KOPT-K1 (cell line): ENCODE data around the gene DDA1.

Experiments used
- H3K27ac ChIP-seq: fragments of 200-600 bp; sonication (generic); 2 replicates; pipeline ENCODE4 v1.5.1; 2016; ENCODE audit warnings: antibody characterized with exemption, mild to moderate bottlenecking, low read depth, low read length; ENCODE audit not compliant: poor library complexity, severe bottlenecking
- H3K36me3 ChIP-seq: fragments of 200-600 bp; sonication (generic); 2 replicates; pipeline ENCODE4 v1.5.1; 2017; ENCODE audit warnings: antibody characterized with exemption, mild to moderate bottlenecking, low read length, moderate library complexity; ENCODE audit not compliant: insufficient read depth
- H3K9me3 ChIP-seq: fragments of 200-600 bp; sonication (generic); 2 replicates; pipeline ENCODE4 v1.5.1; 2017; ENCODE audit warnings: antibody characterized with exemption, low read length, mild to moderate bottlenecking; ENCODE audit not compliant: insufficient read depth, poor library complexity, severe bottlenecking

The DDA1 gene

DNA sequence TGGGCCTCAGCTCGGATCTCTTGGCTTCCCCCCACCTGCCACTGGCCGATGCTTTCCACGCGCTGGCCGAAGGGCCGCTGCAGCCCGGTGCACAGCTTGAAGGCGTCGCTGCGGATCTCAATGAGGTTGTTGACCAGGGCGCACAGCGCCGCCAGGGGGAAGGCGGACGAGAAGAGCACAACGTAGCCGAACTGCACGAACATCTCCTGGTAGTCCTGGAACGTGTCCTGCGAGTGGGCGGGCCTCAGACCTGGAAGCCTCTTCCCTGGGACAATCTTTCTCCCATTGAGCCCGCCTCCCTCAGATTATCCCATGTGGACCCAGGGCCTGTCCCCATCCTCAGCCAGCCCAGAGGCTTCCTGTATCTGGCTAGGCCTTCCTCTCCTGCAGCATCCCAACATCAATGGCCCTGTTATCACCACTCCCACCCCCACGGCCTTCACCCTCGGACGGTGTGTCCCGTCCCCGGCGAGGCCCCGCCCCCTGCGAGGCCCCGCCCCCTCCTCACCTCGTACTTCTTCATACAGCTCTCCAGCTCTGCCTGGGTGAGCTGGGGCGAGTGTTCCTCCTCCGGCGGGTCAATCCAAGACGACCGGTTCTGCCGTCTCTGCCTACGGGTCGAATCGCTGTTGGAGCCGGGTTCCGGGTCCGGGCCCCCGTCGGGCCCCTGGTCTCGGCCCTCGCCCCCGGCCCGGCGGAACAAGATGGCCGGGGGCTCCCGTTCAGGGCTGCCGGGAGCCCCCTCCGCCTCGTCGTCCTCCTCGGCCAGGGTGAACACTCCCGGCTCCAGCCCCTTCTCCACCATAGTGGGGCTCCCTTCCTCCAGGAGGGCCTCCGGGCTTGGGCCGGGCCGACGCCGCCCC, 18.5 kb downstream of the DDA1 start:
- peaks cover under 1% of the 10 kb centered on the region; the same call in 1 of the 2 replicates for H3K36me3 ChIP-seq
- peak overlapping the region; percentile 60 for H3K27ac ChIP-seq

DNA sequence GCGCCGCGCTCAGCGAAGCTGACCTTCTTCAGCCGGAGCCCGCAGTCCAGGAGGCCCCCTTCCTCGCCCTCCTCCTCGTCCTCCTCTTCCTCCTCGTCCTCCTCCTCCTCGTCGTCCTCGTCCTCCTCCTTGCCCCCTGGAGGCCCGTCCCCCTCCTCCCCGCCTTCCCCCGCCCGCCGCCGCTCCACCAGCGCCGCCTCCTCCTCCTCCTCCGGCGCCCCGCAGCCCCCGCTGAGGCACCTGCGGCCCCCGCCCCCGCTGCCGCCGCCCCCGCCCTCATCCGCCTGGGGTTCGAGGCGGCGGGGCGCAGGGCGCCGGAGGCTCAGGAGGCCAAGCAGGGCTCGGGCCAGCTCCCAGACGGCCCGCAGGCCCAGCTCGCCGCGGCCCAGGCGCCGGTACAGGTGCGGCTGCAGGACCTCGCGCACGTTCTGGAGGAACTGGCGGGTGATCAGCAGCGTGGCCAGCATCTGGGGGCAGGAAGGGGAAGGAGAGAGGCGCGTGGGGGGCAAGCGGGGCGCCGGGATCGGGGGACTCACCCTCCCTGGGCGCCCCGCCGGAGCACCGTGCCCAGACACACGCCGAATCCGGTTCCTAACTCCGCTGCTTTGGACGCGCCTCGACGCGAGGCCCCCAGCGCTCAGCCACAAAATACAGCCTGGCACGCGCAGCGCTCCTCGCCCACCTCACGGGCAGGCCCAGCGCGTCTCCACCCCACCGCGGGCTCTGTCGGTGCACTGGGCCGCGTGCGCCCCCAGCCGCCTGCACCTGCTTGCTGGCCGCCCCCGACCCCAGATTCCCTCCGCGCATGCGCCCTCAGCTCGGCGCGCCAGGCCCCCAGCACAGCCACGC, 19.4 kb downstream of the DDA1 start:
- H3K27ac ChIP-seq = peak overlapping the region; percentile 60
- H3K9me3 ChIP-seq = no peaks in the 10 kb centered on the region
- no peaks in the 10 kb centered on the region for H3K36me3 ChIP-seq

More for the DNA sequence above, 18.5 kb downstream of the DDA1 start:
- H3K9me3 ChIP-seq = no peaks in the 10 kb centered on the region

DNA sequence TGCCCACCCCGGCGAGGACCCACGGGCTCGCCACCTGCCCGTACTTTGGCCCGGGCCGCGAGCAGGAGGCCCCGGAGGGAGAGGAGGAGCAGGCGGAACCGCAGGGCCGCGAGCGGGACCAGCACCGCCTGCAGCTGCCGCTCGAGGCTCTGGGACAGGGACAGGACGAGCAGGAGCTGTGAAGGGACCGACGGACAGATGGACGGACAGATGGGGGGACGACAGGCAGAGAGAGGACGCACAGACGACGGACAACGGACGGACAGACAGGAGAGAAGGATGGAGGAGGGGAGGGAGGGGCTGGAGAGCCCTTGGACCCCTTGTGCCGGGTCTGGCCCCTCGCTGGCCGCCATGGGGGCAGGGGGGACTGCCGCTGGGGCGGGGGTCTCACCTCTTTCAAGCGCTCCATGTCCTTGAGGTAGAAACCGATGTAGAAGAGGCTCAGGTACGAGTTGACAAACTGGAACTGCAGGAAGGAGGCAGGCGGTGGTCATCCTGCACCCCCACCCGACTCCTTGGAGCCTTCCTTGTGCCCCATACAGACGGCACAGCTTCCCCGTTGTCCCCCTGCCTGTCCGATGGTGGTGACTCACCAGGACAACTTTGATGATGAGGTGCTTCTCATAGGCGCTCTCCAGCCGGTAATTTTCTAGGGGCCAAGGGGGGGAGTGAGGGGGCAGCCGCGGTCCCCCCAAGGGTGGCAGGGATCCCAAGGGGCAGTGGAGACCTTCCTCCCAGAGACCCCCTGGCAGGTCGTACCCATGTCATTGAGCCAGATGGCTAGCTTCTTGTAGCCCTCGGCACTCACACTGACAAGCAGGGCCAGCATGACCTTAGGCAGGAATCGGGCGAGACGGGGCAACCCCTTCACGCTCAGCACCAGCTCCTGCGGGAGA, 20.3 kb downstream of the DDA1 start:
- no peaks in the 10 kb centered on the region for H3K9me3 ChIP-seq
- H3K36me3 ChIP-seq = no peaks in the 10 kb centered on the region
- no peak overlapping the region for H3K27ac ChIP-seq

DNA sequence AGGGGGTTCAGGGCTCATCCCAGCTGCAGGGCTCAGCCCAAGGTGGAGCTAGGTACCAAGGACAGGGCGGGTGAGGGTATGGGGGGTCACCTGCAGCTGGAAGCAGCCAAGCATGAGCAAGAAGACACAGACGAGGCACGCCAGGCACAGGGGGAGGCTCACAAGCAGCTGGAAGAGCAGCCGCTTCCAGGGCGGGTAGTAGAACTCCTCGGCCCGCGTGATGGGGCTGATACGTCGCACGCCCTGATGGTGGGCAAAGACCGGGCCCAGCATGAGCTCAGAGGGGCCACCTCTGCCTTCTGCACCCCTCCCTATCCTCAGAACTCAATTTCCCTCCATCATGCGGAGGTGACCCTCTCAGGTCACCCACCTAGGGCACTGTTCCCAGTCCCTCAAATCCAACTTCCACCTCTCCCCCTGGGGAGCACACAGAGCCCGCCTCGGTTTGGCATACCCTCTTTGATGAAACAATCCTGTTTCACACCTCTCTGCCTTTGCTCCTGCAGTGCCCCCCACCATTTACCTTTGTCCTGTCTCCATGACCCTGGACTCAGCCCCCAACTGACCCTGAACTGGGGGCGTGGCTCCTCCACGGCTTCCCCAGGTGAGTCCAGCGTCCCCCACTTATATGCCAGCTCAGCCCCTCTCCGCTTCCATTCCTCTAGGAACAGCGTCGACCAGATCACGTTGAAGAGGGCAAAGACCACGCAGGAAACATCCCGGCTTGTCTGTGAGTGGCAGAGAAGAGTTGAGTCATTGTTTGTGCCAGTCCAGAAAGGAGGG, 21.1 kb downstream of the DDA1 start:
- H3K36me3 ChIP-seq = no peaks in the 10 kb centered on the region
- no peak overlapping the region for H3K27ac ChIP-seq

DNA sequence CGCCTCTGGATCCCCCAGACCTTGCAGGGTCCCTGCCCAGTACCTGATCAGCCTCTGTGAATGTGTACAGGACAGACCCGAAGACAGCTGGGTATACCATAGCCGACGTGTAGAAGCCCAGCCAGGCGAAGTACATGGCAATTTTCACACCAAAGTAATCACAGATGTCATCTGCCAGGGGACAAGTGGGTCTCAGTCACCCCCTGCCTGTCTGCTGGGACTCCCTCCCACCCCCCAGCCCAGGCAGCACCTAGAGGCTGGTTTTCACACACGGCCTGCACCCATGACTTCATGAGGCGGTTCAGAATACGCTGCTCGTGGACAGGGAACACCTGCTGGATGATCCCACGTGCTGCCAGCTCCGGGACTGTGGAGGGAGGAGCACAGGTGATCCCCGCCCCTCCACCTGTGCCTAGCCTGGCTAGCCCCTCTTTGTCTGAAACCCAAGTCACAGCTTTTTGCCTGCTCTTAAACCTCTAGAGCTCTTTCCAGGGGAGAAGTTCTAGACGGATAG, 21.7 kb downstream of the DDA1 start:
- Histone ChIP-seq H3K9me3 (no peaks in the 10 kb centered on the region), H3K27ac (no peak overlapping the region), H3K36me3 (no peaks in the 10 kb centered on the region)

More for the DNA sequence above, 21.1 kb downstream of the DDA1 start:
- H3K9me3 ChIP-seq = no peaks in the 10 kb centered on the region

DNA sequence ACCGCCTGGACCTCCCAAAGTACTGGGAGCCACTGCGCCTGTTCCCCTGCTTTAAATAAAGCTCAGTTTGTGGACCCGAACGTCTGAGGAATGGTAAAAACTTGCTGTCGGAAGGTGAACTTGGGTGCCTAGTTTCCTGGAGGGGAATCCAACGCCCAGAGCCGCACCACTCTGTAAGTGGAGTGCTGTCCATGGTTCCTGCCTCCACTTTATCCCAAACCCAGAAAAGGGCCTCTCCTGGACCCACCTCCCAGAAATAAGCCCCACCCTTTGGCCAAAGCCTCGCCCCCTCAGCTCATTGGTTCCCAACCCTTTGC, 23.0 kb downstream of the DDA1 start:
- no peaks in the 10 kb centered on the region for H3K9me3 ChIP-seq
- H3K36me3 ChIP-seq = no peaks in the 10 kb centered on the region
- H3K27ac ChIP-seq = no peak overlapping the region

DNA sequence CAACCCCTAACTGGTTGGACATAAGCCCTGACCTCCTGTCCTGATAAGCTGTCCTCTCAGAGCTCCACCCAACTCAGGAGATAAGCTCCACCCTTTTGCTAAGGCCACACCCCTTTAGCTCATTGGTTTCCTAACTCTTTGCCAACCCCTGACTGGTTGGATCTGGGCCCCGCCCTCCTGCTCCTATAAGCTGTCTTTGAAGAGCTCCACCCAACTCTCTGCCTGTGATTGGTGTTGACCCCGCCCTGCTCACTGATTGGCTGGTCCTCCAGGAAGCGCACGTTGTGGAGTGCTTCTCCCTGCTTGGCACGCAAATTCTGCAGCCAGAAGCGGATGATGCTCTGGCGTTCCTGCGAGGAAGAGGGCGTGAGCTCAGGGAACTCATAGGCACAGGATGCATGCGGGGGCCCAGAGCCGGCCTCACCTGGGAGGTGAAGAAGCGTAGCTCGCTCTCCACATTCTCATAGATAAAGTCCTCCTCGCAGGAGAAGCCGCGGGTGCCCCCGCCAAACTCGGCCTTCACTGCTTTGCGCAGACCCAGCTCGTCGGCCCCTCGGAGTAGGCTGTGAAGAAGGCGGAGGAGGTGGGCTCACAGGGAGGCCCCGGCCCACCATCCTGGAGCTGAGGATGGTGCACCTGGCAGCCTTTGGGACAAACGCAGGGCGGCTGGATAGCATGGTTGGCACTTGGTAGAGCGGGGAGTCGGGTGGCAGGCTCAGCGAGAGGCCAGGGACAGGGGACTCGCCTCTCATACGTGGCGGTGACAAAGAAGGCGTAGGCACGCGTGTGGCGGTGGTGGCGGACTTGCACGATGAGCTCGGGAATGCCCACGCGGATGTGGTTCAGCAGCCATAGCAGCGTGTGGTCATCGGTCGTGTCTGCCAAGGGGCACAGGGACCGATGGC, 23.6 kb downstream of the DDA1 start:
- no peak overlapping the region for H3K27ac ChIP-seq
- no peaks in the 10 kb centered on the region for H3K9me3 ChIP-seq
- H3K36me3 ChIP-seq = no peaks in the 10 kb centered on the region

DNA sequence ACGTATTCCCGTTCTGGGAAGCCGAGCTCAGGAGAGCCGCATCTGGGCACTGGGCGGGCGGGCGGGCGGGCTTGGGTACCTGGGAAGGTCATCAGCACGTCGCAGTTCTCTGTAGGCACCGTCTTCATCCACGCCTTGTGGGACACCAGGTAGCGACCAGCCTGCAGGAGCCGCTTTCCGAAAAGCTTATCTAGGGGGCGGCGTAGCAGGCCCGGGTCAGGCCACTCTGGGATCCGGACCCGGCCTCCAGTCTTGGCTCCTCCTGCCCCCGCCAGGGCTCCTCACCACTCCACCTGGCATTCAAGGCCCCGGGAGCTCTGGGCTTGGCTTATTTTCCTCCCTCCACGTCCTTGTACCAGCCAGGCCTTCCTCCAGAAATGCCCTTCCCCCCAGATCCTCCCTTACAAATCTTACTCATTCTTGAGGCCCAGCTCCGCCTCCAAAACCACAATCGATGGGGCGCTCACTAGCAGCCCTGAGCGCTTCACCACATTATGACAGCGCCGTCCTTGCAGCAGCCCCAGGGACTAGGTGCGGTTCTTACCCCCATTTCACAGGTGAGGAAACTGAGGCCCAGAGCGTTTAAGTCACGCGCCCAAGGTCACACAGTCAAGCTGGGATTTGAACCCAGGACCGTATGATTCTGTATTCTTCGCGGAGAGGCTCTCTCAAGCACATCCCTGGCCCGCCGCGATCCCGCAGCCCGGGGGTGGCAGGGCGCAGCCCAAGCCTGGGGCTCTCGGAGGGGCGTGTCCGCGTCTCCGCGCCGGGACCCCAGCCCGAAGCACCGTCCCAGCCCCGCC, 24.4 kb downstream of the DDA1 start:
- H3K36me3 ChIP-seq = 0 out of 2 replicates have a peak, but pooled peaks cover 2% of the 10 kb centered on the region
- H3K27ac ChIP-seq = peak overlapping the region; percentile 55
- H3K9me3 ChIP-seq = no peaks in the 10 kb centered on the region

DNA sequence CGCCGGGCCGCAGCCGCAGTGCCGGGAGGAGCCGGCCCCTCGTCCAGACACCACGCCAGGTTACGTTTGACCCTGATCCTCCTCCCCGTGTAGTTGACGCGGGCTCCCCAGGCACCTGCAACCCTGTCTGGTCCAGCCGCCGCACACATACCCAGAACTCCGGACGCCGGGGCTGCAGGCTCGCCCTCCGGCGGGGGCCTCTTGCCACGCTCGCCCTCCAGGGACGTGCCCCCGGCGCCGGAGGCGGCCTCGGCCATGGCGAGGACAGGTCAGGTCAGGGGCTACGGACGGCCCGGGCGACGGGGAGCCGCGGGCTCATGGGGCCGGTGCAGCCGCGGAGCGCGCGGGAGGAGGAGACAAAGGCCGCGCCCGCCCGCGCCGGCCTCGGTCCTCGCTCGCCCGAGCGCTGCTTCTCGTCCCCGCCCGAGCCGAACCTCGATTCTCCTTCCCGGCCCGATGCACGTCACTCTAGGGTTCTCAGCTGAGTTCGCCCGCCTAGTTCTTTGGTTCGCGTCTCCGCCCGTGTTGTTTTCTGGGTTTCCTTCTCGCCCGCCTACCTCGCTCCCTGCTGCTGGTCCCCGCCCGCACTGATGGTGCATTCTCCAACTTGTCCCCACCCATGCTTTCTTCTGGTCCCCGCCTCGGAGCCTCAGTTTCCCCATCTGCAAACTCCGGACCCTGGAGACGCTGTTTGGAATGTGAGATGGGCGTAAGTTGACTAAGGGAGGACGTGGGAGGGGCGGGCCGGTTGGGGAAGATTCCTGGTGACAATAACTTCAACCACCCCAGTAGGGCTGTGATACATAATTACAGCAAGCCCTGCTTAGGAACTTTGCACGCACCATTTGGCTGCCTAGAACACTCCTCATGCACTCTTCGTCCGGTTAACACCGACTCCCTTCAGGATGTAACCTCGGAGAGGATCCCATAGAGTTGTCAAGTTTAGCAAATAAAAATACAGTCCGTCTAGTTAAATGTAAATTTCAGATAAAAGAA, 25.3 kb downstream of the DDA1 start, which contains the start of gene ANO8:
Gene ANO8, minus strand, starts transcription at position 442 of the 996 bp plus-strand sequence. Its CDS starts 185 bp downstream, at position 257.
- H3K27ac ChIP-seq = peak within 1 kb of the TSS; percentile 55
- 0 out of 2 replicates have a peak, but pooled peaks cover 4% of the 10 kb centered on the region for H3K36me3 ChIP-seq
- no peaks in the 10 kb centered on the region for H3K9me3 ChIP-seq

DNA sequence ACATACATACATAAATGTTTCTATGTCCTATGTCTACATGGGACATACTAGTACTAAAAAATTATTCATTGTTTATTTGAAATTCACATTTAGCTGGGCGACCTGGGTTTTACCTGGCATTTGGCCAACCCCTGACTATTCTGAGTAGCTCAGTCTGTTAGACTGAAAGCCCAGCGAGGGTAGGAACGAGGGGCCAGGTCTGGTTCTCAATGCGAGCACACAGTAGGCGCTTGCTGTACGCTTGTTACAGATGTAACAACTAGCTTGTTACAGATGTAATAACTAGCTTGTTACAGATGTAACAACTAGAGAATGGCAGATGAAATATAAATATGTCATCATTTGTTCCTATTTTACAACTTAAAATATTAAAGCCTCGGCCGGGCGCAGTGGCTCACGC, 26.2 kb downstream of the DDA1 start:
- 0 out of 2 replicates have a peak, but pooled peaks cover 4% of the 10 kb centered on the region for H3K36me3 ChIP-seq
- no peaks in the 10 kb centered on the region for H3K9me3 ChIP-seq
- no peak overlapping the region for H3K27ac ChIP-seq

DNA sequence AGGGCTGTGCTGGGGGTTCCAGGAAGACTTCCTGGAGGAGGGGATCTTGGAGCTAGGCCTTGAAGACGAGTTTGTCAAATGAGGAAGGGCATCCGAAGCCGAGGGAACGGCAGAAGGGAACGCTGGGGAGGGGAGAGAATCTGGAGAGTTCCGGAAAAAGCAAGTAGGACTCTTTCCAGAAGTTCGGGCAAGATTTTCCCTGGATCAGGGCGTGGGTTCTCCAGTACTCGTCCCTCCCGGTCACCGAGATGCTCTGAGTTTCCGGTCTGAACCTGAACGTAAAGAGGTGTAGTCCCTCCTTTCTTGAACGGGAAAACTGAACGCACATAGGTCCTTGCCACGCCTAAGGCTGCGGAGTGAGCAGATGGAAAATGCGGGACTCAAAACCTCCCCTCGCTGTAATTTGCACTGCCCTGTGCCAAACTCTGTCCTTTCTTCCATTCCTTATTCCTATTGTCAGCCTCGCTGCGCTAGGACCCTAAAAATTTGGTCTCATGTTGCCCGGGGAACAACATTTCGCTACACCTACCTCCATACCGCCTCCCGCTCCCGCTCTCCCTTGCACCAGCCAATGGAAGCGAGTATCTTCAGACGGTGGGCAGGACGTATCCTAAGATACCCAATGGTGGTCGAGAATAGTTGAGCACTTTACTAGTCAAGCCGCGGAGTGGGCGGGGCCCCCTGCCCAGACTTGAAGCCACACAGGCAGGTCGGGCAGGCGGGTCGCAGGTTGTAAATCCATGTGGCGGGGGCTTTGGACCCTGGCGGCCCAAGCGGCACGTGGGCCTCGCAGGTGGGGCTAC, 27.7 kb downstream of the DDA1 start, which contains the start of gene GTPBP3:
Gene GTPBP3, plus strand, starts transcription at position 682 of the 803 bp plus-strand sequence. Its CDS starts 59 bp downstream, at position 741.
- Histone ChIP-seq H3K9me3 (no peaks in the 10 kb centered on the region), H3K27ac (peak within 1 kb of the TSS; percentile 72), H3K36me3 (peaks cover 17% of the 10 kb centered on the region)
